IMR-90 (cell line): ENCODE results near the gene RND3.

Experiments
- CTCF ChIP-seq: conservative IDR thresholded peaks from 2 replicates; pipeline ENCODE4 v1.5.1; 2012; ENCODE audit warnings: mild to moderate bottlenecking, low read depth, low read length, improper control_type of control experiment
- POLR2A ChIP-seq: IDR thresholded peaks from 2 replicates; pipeline ENCODE4 v1.6.1; 2012; ENCODE audit warnings: mild to moderate bottlenecking, low read depth, low read length

GRCh38 chr2:150522269-150522668 lies 34.8 kb upstream of the RND3 start:
- no peak for TF ChIP-seq POLR2A
- no peak for TF ChIP-seq CTCF
